Muscle of arm (tissue), 12 donors: ENCODE data around the gene FBH1. TPM values are rescaled to one million over a fixed set of nuclear protein-coding genes. Genes with fewer than 3 reads are reported as not detected.

Source experiments
- DNase-seq: peaks from one replicate; pipeline ENCODE4 v3.0.0-alpha.2; 2013
- polyA plus RNA-seq, 12 donors: library from polyadenylated mRNA; unstranded; fragments of 120-200 nt; gene quantifications; one replicate each; pipeline ENCODE4 v1.2.1, GENCODE V29; 2013; ENCODE audit not compliant: insufficient read length in 12 of 12

The FBH1 gene
- polyA plus RNA-seq, 12 donors, result 37.5 to 69.3 (median 49.0) TPM; not detected in 1

DNA sequence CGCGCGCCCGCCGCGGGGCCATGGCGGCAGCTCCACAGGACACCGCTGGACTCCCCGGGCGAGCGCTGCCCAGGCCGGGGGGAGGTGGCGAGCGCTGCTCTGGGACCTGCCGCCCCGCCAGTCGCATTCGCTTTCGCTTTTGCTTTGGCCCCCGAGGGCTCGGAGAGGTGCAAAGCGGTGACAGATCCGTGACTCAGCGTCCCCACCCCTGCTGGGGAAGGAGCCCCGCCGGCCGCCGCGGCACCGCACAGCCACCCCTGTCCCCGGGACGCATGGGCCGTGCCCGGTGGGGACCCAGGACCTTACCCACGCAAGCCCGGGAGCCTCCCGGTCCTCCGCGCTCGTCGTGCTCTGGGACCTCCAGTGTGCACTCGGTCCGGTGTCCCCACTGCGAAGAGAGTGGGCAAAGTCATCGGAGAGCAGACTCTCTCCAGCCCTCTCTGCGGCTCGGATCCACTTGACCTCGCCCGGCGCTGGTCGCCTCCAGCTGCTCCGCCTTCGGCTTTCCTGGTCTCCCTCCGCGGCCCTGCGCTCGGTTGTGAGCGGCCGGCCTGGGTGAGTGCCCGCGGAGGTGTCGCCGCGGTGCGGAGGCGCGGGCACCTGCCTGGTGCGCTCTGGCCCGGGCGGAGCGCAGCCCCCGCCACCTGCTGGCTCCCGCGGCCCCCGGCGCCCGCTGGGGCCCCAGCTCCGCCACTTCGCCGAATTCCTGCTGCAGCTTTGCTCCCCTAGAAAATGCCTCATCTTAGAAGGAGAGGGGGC, 87.6 kb downstream of the FBH1 start, which contains the start of gene IL15RA:
Gene IL15RA, minus strand, starts transcription at position 73 of the 759 bp plus-strand sequence. Its CDS starts 51 bp downstream, at position 22.
- peak; percentile 48 for DNase-seq

GRCh38 chr10:5978230-5978489, 88.1 kb downstream of the FBH1 start:
- DNase-seq, result no peak

GRCh38 chr10:5981529-5981928, 91.5 kb downstream of the FBH1 start:
- DNase-seq, result no peak

- no peak for DNase-seq
Measured at GRCh38 chr10:5983774-5984173, 93.7 kb downstream of the FBH1 start.

GRCh38 chr10:5985029-5985428, 95.0 kb downstream of the FBH1 start:
- DNase-seq, result no peak

Other genes starting within 250 kb of the FBH1 start
- 10 to 100 TPM in 8 of 12 donors, 1 to 10 TPM in 3, not detected in 1; 8.0 to 14.6 (median 11.0) TPM for gene ASB13, start 223.6 kb upstream of the FBH1 start, polyA plus RNA-seq
- 10 to 100 TPM in 11 of 12 donors, not detected in 1; 29.1 to 40.6 (median 34.2) TPM for gene TASOR2, start 205.4 kb upstream of the FBH1 start, polyA plus RNA-seq
- gene GDI2, start 76.8 kb upstream of the FBH1 start, polyA plus RNA-seq, result 100 to 1,000 TPM in 11 of 12 donors, not detected in 1; 169 to 335 (median 292) TPM
- gene ANKRD16, start 350 bp upstream of the FBH1 start, polyA plus RNA-seq, result 1 to 10 TPM in 10 of 12 donors, not detected in 2; 5.1 to 7.3 (median 6.2) TPM
- 1 to 10 TPM in 10 of 12 donors, not detected in 2; 1.2 to 3.8 (median 2.0) TPM for gene IL15RA, start 87.3 kb downstream of the FBH1 start, polyA plus RNA-seq
- gene IL2RA, start 172.1 kb downstream of the FBH1 start, polyA plus RNA-seq, result 1 to 10 TPM in 1 of 12 donors, under 1 TPM in 2, not detected in 9; 0.49 to 3.4 (median 0.49) TPM
- 100 to 1,000 TPM in 8 of 12 donors, 10 to 100 TPM in 4; 83.1 to 835 (median 111) TPM for gene RBM17, start 198.8 kb downstream of the FBH1 start, polyA plus RNA-seq